Body of pancreas (tissue), 4 donors: Measurements from ENCODE around the gene RICTOR.

Experiments used
- CTCF ChIP-seq, 7 experiments: fragments of 450-650 bp in 4 of 7; fragments of 200-600 bp in 3 of 7; sonication (generic) in 3 of 7; IDR thresholded peaks; one replicate each; pipeline ENCODE4 v1.5.1; 2016 to 2019; ENCODE audit warnings: antibody characterized with exemption in 7 of 7
- POLR2A ChIP-seq, 3 donors: fragments of 450-650 bp; IDR thresholded peaks; one replicate each; pipeline ENCODE4 v1.6.1; 2016; ENCODE audit warnings: antibody characterized with exemption in 3 of 3, mild to moderate bottlenecking in 2 of 3

GRCh38 chr5:39100851-39101396, 26.7 kb upstream of the RICTOR start:
- TF ChIP-seq CTCF (IDR thresholded peaks at IDR 0.05) = no peak
- no peak for TF ChIP-seq POLR2A (IDR thresholded peaks at IDR 0.05)
